H1 (cell line): ENCODE results near the gene EZH2. TPM values are rescaled to one million over a fixed set of nuclear protein-coding genes. Genes with fewer than 3 reads are reported as not detected.

ENCODE experiments used
- CTCF ChIA-PET: fragments of 300-600 bp; sonication (Branson Sonifier 250); formaldehyde crosslinking; loops from one replicate; lab custom pipeline; 2021; ENCODE audit not compliant: partially characterized antibody; lab: Charles Lee
- POLR2A ChIA-PET: fragments of 300-600 bp; sonication (Branson Sonifier 250); formaldehyde crosslinking; loops from one replicate; lab custom pipeline; 2021; ENCODE audit warnings: inconsistent platforms; ENCODE audit not compliant: partially characterized antibody; lab: Charles Lee
- DNase-seq, 2 experiments: peaks; one replicate each; pipeline versions ENCODE4 v3.0.0 to v3.0.0-alpha.2; 2010 to 2022; ENCODE audit warnings: low spot score in 2 of 2, low read depth in 1 of 2, mixed read lengths in 1 of 2
- FAIRE-seq: peaks from 2 replicates; lab custom pipeline; 2011; peaks lifted over from hg19 to GRCh38; lab: Jason Lieb, UNC
- H2AFZ ChIP-seq: 2 replicates; pipeline ENCODE4 v1.8.1; 2012; ENCODE audit warnings: low read length, inconsistent platforms
- H2AK5ac ChIP-seq: 2 replicates; pipeline ENCODE4 v1.6.1; 2013; ENCODE audit warnings: low read depth, low read length
- H2BK120ac ChIP-seq: replicated peaks from 2 replicates; pipeline ENCODE3; 2013; ENCODE audit warnings: low read depth, low read length, inconsistent platforms
- H2BK12ac ChIP-seq: 2 replicates; pipeline ENCODE4 v1.6.1; 2013; ENCODE audit warnings: low read depth, low read length
- H2BK15ac ChIP-seq: 2 replicates; pipeline ENCODE4 v1.6.1; 2013; ENCODE audit warnings: low read length
- H2BK20ac ChIP-seq: 2 replicates; pipeline ENCODE4 v1.6.1; 2013; ENCODE audit warnings: low read length
- H2BK5ac ChIP-seq: 2 replicates; pipeline ENCODE4 v1.6.1; 2013; ENCODE audit warnings: low read depth, low read length
- H3K14ac ChIP-seq: 2 replicates; pipeline ENCODE4 v1.6.1; 2013; ENCODE audit warnings: inconsistent platforms; ENCODE audit not compliant: insufficient read length
- H3K18ac ChIP-seq: 2 replicates; pipeline ENCODE4 v1.6.1; 2013; ENCODE audit warnings: low read length; ENCODE audit errors: extremely low read depth
- H3K23ac ChIP-seq: 2 replicates; pipeline ENCODE4 v1.6.1; 2013; ENCODE audit warnings: inconsistent platforms; ENCODE audit not compliant: insufficient read length
- H3K23me2 ChIP-seq: 2 replicates; pipeline ENCODE4 v1.6.1; 2013; ENCODE audit warnings: low read depth, low read length
- H3K27ac ChIP-seq: 2 replicates; pipeline ENCODE4 v1.6.1; 2011; ENCODE audit warnings: low read depth, low read length, inconsistent platforms
- H3K27me3 ChIP-seq, 4 experiments: replicated peaks in 1 of 4; 1 replicate in 1 of 4; 2 replicates in 3 of 4; pipeline versions ENCODE4 v1.6.1 to v1.8.1; 2011 to 2013; ENCODE audit warnings: low read length in 3 of 4, mild to moderate bottlenecking in 3 of 4, inconsistent platforms in 2 of 4, mixed read lengths in 2 of 4, moderate library complexity in 1 of 4; ENCODE audit not compliant: control insufficient read depth in 3 of 4, insufficient read depth in 3 of 4; ENCODE audit errors: extremely low read depth in 1 of 4
- H3K36me3 ChIP-seq, 4 experiments: 2 replicates each; pipeline versions ENCODE4 v1.6.1 to v1.8.1; 2011 to 2013; ENCODE audit warnings: mild to moderate bottlenecking in 4 of 4, low read length in 3 of 4, moderate library complexity in 2 of 4, control low read depth in 1 of 4, inconsistent platforms in 1 of 4; ENCODE audit not compliant: insufficient read depth in 4 of 4, control insufficient read depth in 2 of 4
- H3K4ac ChIP-seq: replicated peaks from 2 replicates; pipeline ENCODE3; 2013; ENCODE audit warnings: low read length, low read depth, mixed read lengths, inconsistent platforms; ENCODE audit not compliant: insufficient read length
- H3K4me1 ChIP-seq, 4 experiments: replicated peaks in 1 of 4; 1 replicate in 1 of 4; 2 replicates in 3 of 4; pipeline versions ENCODE4 v1.6.1 to v1.8.1; 2011 to 2013; ENCODE audit warnings: low read length in 3 of 4, inconsistent platforms in 2 of 4, mixed read lengths in 1 of 4; ENCODE audit not compliant: insufficient read depth in 4 of 4, control insufficient read depth in 3 of 4
- H3K4me2 ChIP-seq, 2 experiments: 2 replicates each; pipeline versions ENCODE4 v1.6.1 to v1.8.1; 2011 to 2013; ENCODE audit warnings: low read depth in 2 of 2, low read length in 2 of 2, control low read depth in 1 of 2, inconsistent platforms in 1 of 2, mild to moderate bottlenecking in 1 of 2; ENCODE audit not compliant: insufficient read depth in 1 of 2
- H3K4me3 ChIP-seq, 4 experiments: fragments of 200-600, 300-600 bp in 1 of 4; sonication (generic), shearing (Covaris generic), sonication (Bioruptor Twin) in 1 of 4; 2 replicates each; pipeline versions ENCODE4 v1.5.1 to v1.8.1; 2011 to 2016; ENCODE audit warnings: low read length in 4 of 4, low read depth in 3 of 4, control low read depth in 2 of 4, inconsistent platforms in 2 of 4, mild to moderate bottlenecking in 2 of 4, mixed read lengths in 1 of 4, moderate library complexity in 1 of 4; ENCODE audit not compliant: insufficient read depth in 2 of 4; ENCODE audit errors: extremely low read depth in 1 of 4
- H3K56ac ChIP-seq: replicated peaks from 2 replicates; pipeline ENCODE3; 2013; ENCODE audit warnings: low read depth, mild to moderate bottlenecking, mixed read lengths, low read length, inconsistent platforms; ENCODE audit not compliant: insufficient read length
- H3K79me1 ChIP-seq: 2 replicates; pipeline ENCODE4 v1.6.1; 2013; ENCODE audit warnings: low read depth, low read length, control low read depth
- H3K79me2 ChIP-seq, 2 experiments: 2 replicates each; pipeline versions ENCODE4 v1.6.1 to v1.8.1; 2012 to 2013; ENCODE audit warnings: low read length in 2 of 2, mild to moderate bottlenecking in 2 of 2, inconsistent platforms in 1 of 2; ENCODE audit not compliant: insufficient read depth in 2 of 2, control insufficient read depth in 1 of 2
- H3K9ac ChIP-seq, 4 experiments: replicated peaks in 1 of 4; 1 replicate in 1 of 4; 2 replicates in 3 of 4; pipeline versions ENCODE4 v1.6.1 to v1.8.1; 2011 to 2013; ENCODE audit warnings: low read depth in 3 of 4, low read length in 3 of 4, control low read depth in 2 of 4, mild to moderate bottlenecking in 2 of 4, moderate library complexity in 2 of 4, inconsistent platforms in 1 of 4; ENCODE audit errors: extremely low read depth in 1 of 4
- H3K9me3 ChIP-seq, 2 experiments: 2 replicates each; pipeline versions ENCODE4 v1.6.1 to v1.8.1; 2012 to 2013; ENCODE audit warnings: mild to moderate bottlenecking in 2 of 2, moderate library complexity in 2 of 2, control low read depth in 1 of 2, inconsistent platforms in 1 of 2, low read depth in 1 of 2, low read length in 1 of 2, mixed read lengths in 1 of 2; ENCODE audit not compliant: insufficient read depth in 2 of 2
- H4K20me1 ChIP-seq, 2 experiments: replicated peaks in 1 of 2; 2 replicates each; pipeline versions ENCODE3 to v1.8.1; 2011 to 2013; ENCODE audit warnings: inconsistent platforms in 2 of 2, low read length in 2 of 2, mild to moderate bottlenecking in 1 of 2; ENCODE audit not compliant: insufficient read depth in 2 of 2, control insufficient read depth in 1 of 2
- H4K5ac ChIP-seq: 2 replicates; pipeline ENCODE4 v1.6.1; 2013; ENCODE audit warnings: low read length, low read depth, mixed read lengths, inconsistent platforms; ENCODE audit not compliant: insufficient read length
- H4K8ac ChIP-seq: 2 replicates; pipeline ENCODE4 v1.8.0; 2013; ENCODE audit warnings: mild to moderate bottlenecking, moderate library complexity, low read length, inconsistent platforms; ENCODE audit not compliant: insufficient read depth; ENCODE audit errors: extremely low read depth
- H4K91ac ChIP-seq: replicated peaks from 2 replicates; pipeline ENCODE3; 2013; ENCODE audit warnings: low read length, mixed read lengths, inconsistent platforms; ENCODE audit not compliant: insufficient read length
- EGR1 ChIP-seq: IDR thresholded peaks from 2 replicates; pipeline ENCODE4 v1.6.1; 2011; ENCODE audit warnings: low read depth, low read length, borderline replicate concordance
- RAD21 ChIP-seq, 2 experiments: IDR thresholded peaks in 1 of 2; conservative IDR thresholded peaks in 1 of 2; 2 replicates each; pipeline ENCODE4 v1.6.1; 2011; ENCODE audit warnings: low read depth in 2 of 2, low read length in 2 of 2, improper control_type of control experiment in 1 of 2, inconsistent platforms in 1 of 2, mild to moderate bottlenecking in 1 of 2, moderate library complexity in 1 of 2
- RFX5 ChIP-seq: IDR thresholded peaks from 2 replicates; pipeline ENCODE4 v1.6.1; 2011; ENCODE audit warnings: low read depth, low read length, improper control_type of control experiment, borderline replicate concordance
- SRF ChIP-seq: IDR thresholded peaks from 2 replicates; pipeline ENCODE4 v1.6.1; 2011; ENCODE audit warnings: mild to moderate bottlenecking, low read depth, low read length, moderate library complexity
- ZNF274 ChIP-seq: IDR thresholded peaks from 2 replicates; pipeline ENCODE4 v1.7.0; 2012; ENCODE audit warnings: low read length, borderline replicate concordance; ENCODE audit errors: extremely low read depth
- WGBS, 2 experiments: shearing (Covaris generic) in 1 of 2; methylation state at CpG; one replicate each; pipeline versions ENCODE4 v1.1.6 to v1.1.7; 2013 to 2015; ENCODE audit warnings: low lambda C conversion rate in 2 of 2, mixed read lengths in 2 of 2, inconsistent platforms in 1 of 2, low coverage in 1 of 2, missing lambda C conversion rate in 1 of 2; ENCODE audit not compliant: insufficient replicate concordance in 2 of 2, insufficient coverage in 1 of 2, insufficient read length in 1 of 2; ENCODE audit errors: extremely low coverage in 1 of 2, missing lambda C conversion rate in 1 of 2; 5-methylcytosine and 5-hydroxymethylcytosine counted together
- polyA plus RNA-seq, 7 experiments: library from polyadenylated mRNA; depleted of rRNA in 3 of 7; stranded (reverse) in 5 of 7; unstranded in 2 of 7; fragments of >200 nt in 5 of 7; fragments of 200-250 nt in 2 of 7; gene quantifications; 1 replicate in 5 of 7; 2 replicates in 1 of 7; 4 replicates in 1 of 7; pipeline versions ENCODE4 v1.2.1 to v1.2.3, GENCODE V29; 2011 to 2013; ENCODE audit warnings: missing spikeins in 2 of 7, mixed read lengths in 2 of 7
- total RNA-seq: library from RNA; stranded (reverse); fragmentation: NEBNext Ultra II Directional; extraction: Animal tissue kit (Norgen Biotek cat#: 25700); gene quantifications from 2 replicates; pipeline ENCODE4 v1.2.1, GENCODE V29; 2021
- TF ChIP-seq, protein P1 (sequence below): IDR thresholded peaks from 2 replicates; pipeline ENCODE4 v1.6.1; 2011; ENCODE audit warnings: low read length, improper control_type of control experiment

EZH2 gene
- total and polyA plus RNA-seq, 2 of the 8 experiments (the other 6 are each of a cell fraction or from before 2014, with no cell fraction given): 28.9 to 49.0 TPM

DNA sequence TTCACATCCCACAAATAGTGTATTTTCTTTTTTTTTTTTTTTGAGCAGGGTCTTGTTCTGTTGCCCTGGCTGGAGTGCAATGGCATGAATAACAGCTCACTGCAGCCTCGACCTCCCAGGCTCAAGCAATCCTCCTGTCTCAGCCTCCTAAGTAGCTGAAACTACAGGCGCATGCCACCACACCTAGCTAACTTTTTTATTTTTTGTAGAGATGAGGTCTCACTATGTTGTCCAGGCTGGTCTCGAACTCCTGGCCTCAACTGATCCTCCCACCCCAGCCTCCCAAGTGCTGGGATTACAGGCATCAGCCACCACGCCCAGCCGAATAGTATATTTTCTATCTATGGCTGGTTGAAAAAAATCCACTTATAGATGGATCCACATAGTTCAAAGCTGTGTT lies 12.5 kb downstream of the EZH2 start:
- DNase-seq (no peak), FAIRE-seq (no peak)
- Histone ChIP-seq H3K27ac (no peak overlapping the region), H3K79me2 (peaks cover 14 to 100% of the 10 kb centered on the region in 2 experiments), H3K18ac (no peak overlapping the region), H3K4ac (no peak overlapping the region), H3K4me2 (no peak overlapping the region), H3K27me3 (no peaks in the 10 kb centered on the region), H3K79me1 (0 out of 2 replicates have a peak, but pooled peaks cover 2% of the 10 kb centered on the region), H2BK5ac (no peak overlapping the region), H3K4me3 (no peak overlapping the region), H2BK120ac (no peak overlapping the region), H3K14ac (no peak overlapping the region), H2BK15ac (no peak overlapping the region), H3K9me3 (peaks cover 0 to 9% of the 10 kb centered on the region in 2 experiments; a peak in 1 of 4 replicates), H3K4me1 (no peaks in the 10 kb centered on the region), H3K56ac (no peak overlapping the region), H4K8ac (no peak overlapping the region), H2BK12ac (no peak overlapping the region), H4K5ac (no peak overlapping the region), H3K9ac (no peak overlapping the region), H3K23me2 (no peaks in the 10 kb centered on the region), H4K20me1 (peaks cover 2 to 7% of the 10 kb centered on the region in 2 experiments), H2BK20ac (no peak overlapping the region), H2AK5ac (no peak overlapping the region), H4K91ac (no peak overlapping the region), H3K23ac (no peak overlapping the region), H3K36me3 (no peaks in the 10 kb centered on the region; a peak in 1 of 8 replicates), H2AFZ (no peak overlapping the region)
- ChIA-PET CTCF (interaction anchor here (1.1 to 1.5 kb wide), 2 partner anchors 15 to 33 kb away, joined by 3 to 7 read pairs; no protein-coding TSS in a partner anchor), POLR2A (no interaction called here)
- 82% methylated on average over 5 of the region's 5 CpGs; no CpG with 5 or more reads in 1 of the 2 experiments for whole genome bisulfite sequencing, 2 experiments
- TF ChIP-seq, protein P1, sequence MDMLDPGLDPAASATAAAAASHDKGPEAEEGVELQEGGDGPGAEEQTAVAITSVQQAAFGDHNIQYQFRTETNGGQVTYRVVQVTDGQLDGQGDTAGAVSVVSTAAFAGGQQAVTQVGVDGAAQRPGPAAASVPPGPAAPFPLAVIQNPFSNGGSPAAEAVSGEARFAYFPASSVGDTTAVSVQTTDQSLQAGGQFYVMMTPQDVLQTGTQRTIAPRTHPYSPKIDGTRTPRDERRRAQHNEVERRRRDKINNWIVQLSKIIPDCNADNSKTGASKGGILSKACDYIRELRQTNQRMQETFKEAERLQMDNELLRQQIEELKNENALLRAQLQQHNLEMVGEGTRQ: no peak
- TF ChIP-seq SRF (no peak), RAD21 (IDR thresholded peaks at IDR 0.05 in 1 of 2, conservative IDR thresholded peaks at IDR 0.05 in 1 of 2; ENCODE audit: low read depth in 2 of 2, low read length in 2 of 2) (no peak), ZNF274 (no peak), RFX5 (no peak), EGR1 (no peak)
